GM10847 (cell line): ENCODE data around the gene BBS10.

ENCODE experiments used
- POLR2A ChIP-seq: IDR thresholded peaks from 2 replicates; pipeline ENCODE4 v1.6.1; 2011; ENCODE audit not compliant: insufficient read length; ENCODE audit errors: extremely low read depth

The BBS10 gene

GRCh38 chr12:76348079-76348901 is at the start of gene BBS10:
TSS of gene BBS10 (minus strand) at chr12:76348415. CDS start at chr12:76348358, 57 bp downstream.
- peak; percentile 77 for TF ChIP-seq POLR2A

- no peak for TF ChIP-seq POLR2A
Observed at GRCh38 chr12:76391461-76391860, 43.2 kb upstream of the BBS10 start.

- TF ChIP-seq POLR2A: no peak
Observed at GRCh38 chr12:76387614-76388013, 39.4 kb upstream of the BBS10 start.

GRCh38 chr12:76384560-76384959 is 36.3 kb upstream of the BBS10 start:
- TF ChIP-seq POLR2A: no peak

GRCh38 chr12:76383988-76384387 is 35.8 kb upstream of the BBS10 start:
- TF ChIP-seq POLR2A: no peak

GRCh38 chr12:76379261-76379660 is 31.0 kb upstream of the BBS10 start:
- no peak for TF ChIP-seq POLR2A

DNA sequence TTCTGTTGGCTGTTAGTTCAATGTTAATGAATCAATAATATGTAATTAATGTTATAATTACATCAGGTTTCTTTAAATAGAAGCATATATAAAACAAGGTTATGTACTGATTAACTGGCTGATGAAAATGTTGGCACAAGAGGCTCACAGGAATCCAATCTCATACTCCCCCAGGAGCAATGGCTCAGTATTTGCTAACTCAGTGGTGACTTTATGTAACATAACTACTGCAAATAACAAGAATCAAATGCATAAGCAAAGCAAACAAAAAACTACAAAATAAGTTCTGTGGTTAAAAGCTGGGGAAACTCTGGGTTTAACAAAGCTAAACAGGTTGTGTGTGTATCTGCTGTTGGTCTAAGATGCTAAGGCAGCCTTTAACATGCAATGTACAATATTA is 27.7 kb upstream of the BBS10 start:
- TF ChIP-seq POLR2A: no peak

GRCh38 chr12:76375470-76375869 is 27.3 kb upstream of the BBS10 start:
- no peak for TF ChIP-seq POLR2A

DNA sequence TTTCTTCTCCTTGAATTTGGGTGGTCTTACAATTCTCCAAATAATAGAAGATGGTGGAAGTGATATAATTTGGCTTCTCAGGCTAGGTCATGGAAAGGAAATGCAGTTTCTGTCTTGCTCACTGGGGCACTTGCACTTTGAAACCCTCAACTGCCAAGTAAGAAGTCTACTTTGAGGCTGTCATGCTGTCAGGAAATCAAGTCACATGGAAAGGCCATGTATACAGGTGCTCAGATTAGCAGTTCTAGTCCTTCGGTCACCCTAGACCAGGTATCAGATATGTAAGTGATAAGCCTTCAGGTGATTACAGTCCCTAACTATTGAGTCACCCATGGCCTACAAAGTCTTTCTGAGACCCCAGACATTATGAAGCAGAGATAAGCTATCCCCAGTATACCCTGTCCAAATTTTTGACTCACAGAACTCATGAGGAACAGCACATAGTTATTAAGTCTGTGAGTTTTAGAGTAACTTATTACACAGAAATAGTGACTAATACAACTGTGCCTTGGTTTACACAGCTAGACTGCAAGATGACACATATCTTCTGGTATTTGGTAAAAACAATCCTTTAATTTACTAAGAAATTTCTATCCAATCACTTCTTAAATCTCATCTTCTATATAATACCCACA is 26.3 kb upstream of the BBS10 start:
- TF ChIP-seq POLR2A: no peak

DNA sequence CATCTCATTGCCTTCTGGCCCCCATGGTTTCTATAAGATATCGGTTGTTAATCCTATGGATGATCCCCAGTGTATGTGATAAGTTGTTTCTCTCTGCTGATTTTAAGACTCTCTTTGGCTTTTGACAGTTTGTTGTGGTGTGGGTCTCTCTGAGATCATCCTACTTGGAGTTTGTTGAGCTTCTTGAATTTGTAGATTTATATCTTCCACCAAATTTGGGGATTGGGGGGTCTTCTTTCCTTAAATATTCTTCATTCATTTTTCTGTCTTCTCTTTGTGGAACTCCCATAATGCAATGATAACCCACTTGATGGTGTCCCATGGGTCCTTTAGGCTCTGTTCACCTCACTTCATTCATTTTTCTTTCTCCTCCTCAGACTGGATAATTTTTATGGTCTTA is 20.0 kb upstream of the BBS10 start:
- no peak for TF ChIP-seq POLR2A

- no peak for TF ChIP-seq POLR2A
Observed at GRCh38 chr12:76366163-76366562, 17.9 kb upstream of the BBS10 start.

DNA sequence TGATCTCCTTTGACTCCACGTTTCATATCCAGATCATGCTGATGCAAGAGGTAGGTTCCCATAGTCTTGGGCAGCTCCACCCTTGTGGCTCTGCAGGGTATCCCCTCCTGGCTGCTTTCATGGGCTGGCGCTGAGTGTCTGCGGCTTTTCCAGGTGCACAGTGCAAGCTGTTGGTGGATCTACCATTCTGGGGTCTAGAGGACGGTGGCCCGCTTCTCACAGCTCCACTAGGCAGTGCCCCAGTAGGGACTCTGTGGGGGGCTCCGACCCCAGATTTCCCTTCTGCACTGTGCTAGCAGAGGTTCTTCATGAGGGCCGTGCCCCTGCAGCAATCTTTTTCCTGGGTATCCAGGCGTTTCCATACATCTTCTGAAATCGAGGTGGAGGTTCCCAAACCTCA is 12.1 kb upstream of the BBS10 start:
- TF ChIP-seq POLR2A: no peak

- no peak for TF ChIP-seq POLR2A
Observed at GRCh38 chr12:76356071-76356470, 7.9 kb upstream of the BBS10 start.

- no peak for TF ChIP-seq POLR2A
Observed at GRCh38 chr12:76346798-76347420, 1.3 kb downstream of the BBS10 start.

GRCh38 chr12:76346236-76346635 is 2.0 kb downstream of the BBS10 start:
- TF ChIP-seq POLR2A: no peak

GRCh38 chr12:76345569-76345968 is 2.6 kb downstream of the BBS10 start:
- no peak for TF ChIP-seq POLR2A
